NB4 (cell line): Measurements from ENCODE around the gene NHERF1.

Experiments
- POLR2A ChIP-seq: IDR thresholded peaks from 2 replicates; pipeline ENCODE4 v1.6.1; 2011; ENCODE audit warnings: mild to moderate bottlenecking; ENCODE audit not compliant: insufficient read length; ENCODE audit errors: extremely low read depth
- TF ChIP-seq, protein P1 (sequence below): IDR thresholded peaks from one replicate; pipeline ENCODE4 v1.5.1; 2012; ENCODE audit warnings: low read depth, low read length

DNA sequence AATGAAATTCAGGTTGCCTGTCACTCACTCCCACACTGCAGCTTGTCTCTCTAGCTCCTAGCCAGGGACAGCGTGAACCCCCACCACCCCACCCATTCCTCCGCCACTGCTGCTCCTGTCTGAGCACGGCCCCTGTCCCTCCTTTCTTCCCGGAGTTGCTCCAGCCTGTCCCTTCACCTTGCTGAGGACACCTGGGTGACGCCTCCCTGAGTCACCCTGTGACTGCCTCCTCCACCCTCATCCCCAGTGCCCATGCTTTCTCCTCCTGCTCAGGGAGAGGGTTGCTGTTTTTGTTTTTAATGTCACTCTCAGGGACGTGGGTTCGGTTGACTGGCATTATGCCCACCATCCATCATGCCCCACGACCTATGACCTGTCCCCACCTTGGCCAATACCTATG, 53.5 kb downstream of the NHERF1 start:
- TF ChIP-seq, protein P1, sequence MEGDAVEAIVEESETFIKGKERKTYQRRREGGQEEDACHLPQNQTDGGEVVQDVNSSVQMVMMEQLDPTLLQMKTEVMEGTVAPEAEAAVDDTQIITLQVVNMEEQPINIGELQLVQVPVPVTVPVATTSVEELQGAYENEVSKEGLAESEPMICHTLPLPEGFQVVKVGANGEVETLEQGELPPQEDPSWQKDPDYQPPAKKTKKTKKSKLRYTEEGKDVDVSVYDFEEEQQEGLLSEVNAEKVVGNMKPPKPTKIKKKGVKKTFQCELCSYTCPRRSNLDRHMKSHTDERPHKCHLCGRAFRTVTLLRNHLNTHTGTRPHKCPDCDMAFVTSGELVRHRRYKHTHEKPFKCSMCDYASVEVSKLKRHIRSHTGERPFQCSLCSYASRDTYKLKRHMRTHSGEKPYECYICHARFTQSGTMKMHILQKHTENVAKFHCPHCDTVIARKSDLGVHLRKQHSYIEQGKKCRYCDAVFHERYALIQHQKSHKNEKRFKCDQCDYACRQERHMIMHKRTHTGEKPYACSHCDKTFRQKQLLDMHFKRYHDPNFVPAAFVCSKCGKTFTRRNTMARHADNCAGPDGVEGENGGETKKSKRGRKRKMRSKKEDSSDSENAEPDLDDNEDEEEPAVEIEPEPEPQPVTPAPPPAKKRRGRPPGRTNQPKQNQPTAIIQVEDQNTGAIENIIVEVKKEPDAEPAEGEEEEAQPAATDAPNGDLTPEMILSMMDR = no peak
- no peak for TF ChIP-seq POLR2A
